Neural progenitor cell (in vitro differentiated cells): ENCODE measurements around the gene MOV10L1. TPM values are rescaled to one million over a fixed set of nuclear protein-coding genes. Genes with fewer than 3 reads are reported as not detected.

Experiments
- DNase-seq: peaks from one replicate; pipeline ENCODE4 v3.0.0-alpha.2; 2016; ENCODE audit warnings: low spot score
- H2AFZ ChIP-seq: fragments of 200-600 bp; sonication (generic); replicated peaks from 2 replicates; pipeline ENCODE4 v1.6.1; 2016; ENCODE audit warnings: antibody characterized with exemption
- H3F3A ChIP-seq: fragments of 200-600 bp; sonication (generic); 2 replicates; pipeline ENCODE4 v1.6.1; 2016; ENCODE audit warnings: antibody characterized with exemption, low read depth
- H3K27ac ChIP-seq: fragments of 200-600 bp; sonication (generic); 2 replicates; pipeline ENCODE4 v1.5.1; 2016; ENCODE audit warnings: mild to moderate bottlenecking
- H3K27me3 ChIP-seq: fragments of 200-600 bp; sonication (generic); 2 replicates; pipeline ENCODE4 v1.6.1; 2016; ENCODE audit warnings: mild to moderate bottlenecking, moderate library complexity
- H3K36me3 ChIP-seq: fragments of 200-600 bp; sonication (generic); 2 replicates; pipeline ENCODE4 v1.5.1; 2016
- H3K4me1 ChIP-seq: fragments of 200-600 bp; sonication (generic); 2 replicates; pipeline ENCODE4 v1.6.1; 2016; ENCODE audit warnings: mixed run types
- H3K4me2 ChIP-seq: fragments of 200-600 bp; sonication (generic); 2 replicates; pipeline ENCODE4 v1.6.1; 2016
- H3K4me3 ChIP-seq: fragments of 200-600 bp; sonication (generic); 2 replicates; pipeline ENCODE4 v1.5.1; 2016
- H3K79me2 ChIP-seq: fragments of 200-600 bp; sonication (generic); 2 replicates; pipeline ENCODE4 v1.6.1; 2016; ENCODE audit warnings: low read depth
- H3K9ac ChIP-seq: fragments of 200-600 bp; sonication (generic); 2 replicates; pipeline ENCODE4 v1.6.1; 2016
- H3K9me3 ChIP-seq: fragments of 200-600 bp; sonication (generic); 2 replicates; pipeline ENCODE4 v1.5.1; 2016; ENCODE audit warnings: low read depth
- H4K20me1 ChIP-seq: fragments of 200-600 bp; sonication (generic); 2 replicates; pipeline ENCODE4 v1.6.1; 2016; ENCODE audit warnings: low read depth
- H3K27ac Mint-ChIP-seq: 3 replicates; pipeline ENCODE4 v1.8.0; 2021; ENCODE audit warnings: mixed read lengths
- H3K27me3 Mint-ChIP-seq: 2 replicates; pipeline ENCODE4 v1.8.0; 2022; ENCODE audit warnings: low read depth, mild to moderate bottlenecking, inconsistent platforms, moderate library complexity, mixed read lengths; ENCODE audit not compliant: insufficient read depth
- H3K36me3 Mint-ChIP-seq: 3 replicates; pipeline ENCODE4 v1.8.0; 2021; ENCODE audit warnings: mixed read lengths
- H3K4me1 Mint-ChIP-seq: 3 replicates; pipeline ENCODE4 v1.8.0; 2021; ENCODE audit warnings: mixed read lengths
- H3K4me3 Mint-ChIP-seq: 3 replicates; pipeline ENCODE4 v1.8.0; 2021; ENCODE audit warnings: mild to moderate bottlenecking, moderate library complexity, mixed read lengths
- H3K9me3 Mint-ChIP-seq: 3 replicates; pipeline ENCODE4 v1.8.0; 2020; ENCODE audit warnings: mixed read lengths
- EZH2 ChIP-seq: fragments of 200-600 bp; sonication (generic); IDR thresholded peaks from 2 replicates; pipeline ENCODE4 v1.6.1; 2017; ENCODE audit warnings: antibody characterized with exemption, mild to moderate bottlenecking, moderate library complexity
- EZH2phosphoT487 ChIP-seq: fragments of 200-600 bp; sonication (generic); IDR thresholded peaks from 2 replicates; pipeline ENCODE4 v1.6.1; 2017; ENCODE audit warnings: antibody characterized with exemption
- total RNA-seq: library from RNA; depleted of rRNA; stranded (reverse); fragments of >200 nt; gene quantifications from 2 replicates; pipeline ENCODE4 v1.2.3, GENCODE V29; 2015; ENCODE audit warnings: low replicate concordance
- TF ChIP-seq, protein P1 (sequence below): fragments of 200-600 bp; sonication (generic); IDR thresholded peaks from 2 replicates; pipeline ENCODE4 v1.5.1; 2017; ENCODE audit warnings: antibody characterized with exemption, mild to moderate bottlenecking

MOV10L1 gene
- total RNA-seq, 1 donor from 2014 or later: not detected

DNA sequence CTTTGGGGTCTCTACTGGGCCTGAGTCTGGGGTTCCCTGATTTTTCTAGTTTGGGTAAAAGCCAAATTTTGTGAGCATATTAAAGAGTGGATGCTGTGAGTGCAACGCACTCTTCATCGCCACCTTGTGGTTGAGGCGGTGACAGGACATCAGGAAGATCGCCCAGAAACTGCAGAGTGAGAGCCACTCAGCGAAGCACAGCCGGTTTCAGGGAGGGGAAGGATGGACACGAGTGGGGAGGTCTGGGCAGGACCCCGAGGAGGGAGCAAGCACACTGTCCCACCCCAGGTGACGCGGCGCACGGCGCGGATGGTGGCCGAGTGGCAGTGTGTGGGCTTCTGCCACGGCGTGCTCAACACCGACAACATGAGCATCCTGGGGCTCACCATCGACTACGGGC, 120.1 kb downstream of the MOV10L1 start:
- Histone ChIP-seq H3K4me1 (no peaks in the 10 kb centered on the region), H3K9me3 (no peaks in the 10 kb centered on the region), H3K4me3 (no peak overlapping the region), H3K27ac (no peak overlapping the region), H2AFZ (no peak overlapping the region), H4K20me1 (peaks cover 27% of the 10 kb centered on the region), H3K27me3 (no peaks in the 10 kb centered on the region), H3K79me2 (peaks cover 13% of the 10 kb centered on the region), H3K36me3 (no peaks in the 10 kb centered on the region), H3K4me2 (no peak overlapping the region), H3F3A (peaks cover 4% of the 10 kb centered on the region), H3K9ac (no peak overlapping the region)
- Mint-ChIP-seq H3K4me1 (peaks cover 7% of the 10 kb centered on the region), H3K4me3 (peak overlapping the region; percentile 12), H3K27ac (peak overlapping the region; percentile 50), H3K27me3 (peaks cover 2% of the 10 kb centered on the region), H3K9me3 (no peaks in the 10 kb centered on the region), H3K36me3 (peaks cover 30% of the 10 kb centered on the region)
- TF ChIP-seq, protein P1, sequence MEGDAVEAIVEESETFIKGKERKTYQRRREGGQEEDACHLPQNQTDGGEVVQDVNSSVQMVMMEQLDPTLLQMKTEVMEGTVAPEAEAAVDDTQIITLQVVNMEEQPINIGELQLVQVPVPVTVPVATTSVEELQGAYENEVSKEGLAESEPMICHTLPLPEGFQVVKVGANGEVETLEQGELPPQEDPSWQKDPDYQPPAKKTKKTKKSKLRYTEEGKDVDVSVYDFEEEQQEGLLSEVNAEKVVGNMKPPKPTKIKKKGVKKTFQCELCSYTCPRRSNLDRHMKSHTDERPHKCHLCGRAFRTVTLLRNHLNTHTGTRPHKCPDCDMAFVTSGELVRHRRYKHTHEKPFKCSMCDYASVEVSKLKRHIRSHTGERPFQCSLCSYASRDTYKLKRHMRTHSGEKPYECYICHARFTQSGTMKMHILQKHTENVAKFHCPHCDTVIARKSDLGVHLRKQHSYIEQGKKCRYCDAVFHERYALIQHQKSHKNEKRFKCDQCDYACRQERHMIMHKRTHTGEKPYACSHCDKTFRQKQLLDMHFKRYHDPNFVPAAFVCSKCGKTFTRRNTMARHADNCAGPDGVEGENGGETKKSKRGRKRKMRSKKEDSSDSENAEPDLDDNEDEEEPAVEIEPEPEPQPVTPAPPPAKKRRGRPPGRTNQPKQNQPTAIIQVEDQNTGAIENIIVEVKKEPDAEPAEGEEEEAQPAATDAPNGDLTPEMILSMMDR: peak; percentile 82
- TF ChIP-seq EZH2: no peak
- peak; percentile 65 for DNase-seq

DNA sequence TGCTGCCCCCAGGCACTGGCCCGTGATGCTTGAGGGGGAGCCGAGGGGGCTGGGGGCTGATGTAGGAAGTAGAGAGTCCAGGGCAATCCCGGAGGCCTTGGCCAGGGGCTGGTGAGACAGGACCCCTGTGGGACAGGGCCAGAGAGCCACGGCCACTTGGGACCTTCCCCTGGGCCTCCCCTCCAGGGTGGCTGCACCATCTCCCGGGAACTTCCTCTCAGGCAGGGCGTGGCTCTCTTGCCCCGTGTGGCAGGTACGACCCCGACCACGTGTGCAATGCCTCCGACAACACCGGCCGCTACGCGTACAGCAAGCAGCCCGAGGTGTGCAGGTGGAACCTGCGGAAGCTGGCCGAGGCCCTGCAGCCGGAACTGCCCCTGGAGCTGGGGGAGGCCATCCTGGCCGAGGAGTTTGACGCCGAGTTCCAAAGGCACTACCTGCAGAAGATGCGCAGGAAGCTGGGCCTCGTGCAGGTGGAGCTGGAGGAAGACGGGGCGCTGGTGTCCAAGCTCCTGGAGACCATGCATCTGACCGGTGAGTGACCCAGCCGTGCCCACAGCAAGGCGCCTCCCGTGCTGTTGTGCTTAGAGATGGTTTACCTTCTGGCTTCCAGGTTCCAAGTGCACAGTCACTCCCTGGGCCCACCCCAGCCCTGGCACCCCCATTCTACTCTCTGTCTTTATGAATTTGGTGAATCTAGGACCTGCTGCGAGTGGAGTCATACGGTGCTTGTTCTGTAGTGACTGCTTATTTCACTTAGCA, 120.8 kb downstream of the MOV10L1 start:
- peaks cover 4% of the 10 kb centered on the region for H3K27me3 Mint-ChIP-seq
- Histone ChIP-seq H2AFZ (no peak overlapping the region), H3K36me3 (no peaks in the 10 kb centered on the region), H4K20me1 (peaks cover 24% of the 10 kb centered on the region), H3K4me3 (no peak overlapping the region), H3K9me3 (no peaks in the 10 kb centered on the region), H3K27me3 (no peaks in the 10 kb centered on the region), H3K4me2 (no peak overlapping the region), H3K4me1 (no peaks in the 10 kb centered on the region), H3F3A (peaks cover 4% of the 10 kb centered on the region), H3K79me2 (peaks cover 13% of the 10 kb centered on the region), H3K27ac (no peak overlapping the region), H3K9ac (no peak overlapping the region)
- peaks cover 27% of the 10 kb centered on the region for H3K36me3 Mint-ChIP-seq
- H3K27ac Mint-ChIP-seq: peak overlapping the region; percentile 28
- H3K4me1 Mint-ChIP-seq: peaks cover 7% of the 10 kb centered on the region
- no peak for DNase-seq
- TF ChIP-seq EZH2phosphoT487 (no peak), EZH2 (no peak)
- TF ChIP-seq, protein P1: no peak
- H3K9me3 Mint-ChIP-seq: no peaks in the 10 kb centered on the region
- no peak overlapping the region for H3K4me3 Mint-ChIP-seq

GRCh38 chr22:50211147-50211546, 121.3 kb downstream of the MOV10L1 start:
- Histone ChIP-seq H3K9ac (no peak overlapping the region), H3K4me3 (no peak overlapping the region), H3K79me2 (peaks cover 13% of the 10 kb centered on the region), H3K27ac (no peak overlapping the region), H3K4me1 (no peaks in the 10 kb centered on the region), H3K27me3 (no peaks in the 10 kb centered on the region), H3K36me3 (no peaks in the 10 kb centered on the region), H4K20me1 (peaks cover 20% of the 10 kb centered on the region), H3K4me2 (no peak overlapping the region), H2AFZ (no peak overlapping the region), H3F3A (peaks cover 4% of the 10 kb centered on the region), H3K9me3 (no peaks in the 10 kb centered on the region)
- no peak for DNase-seq
- H3K27me3 Mint-ChIP-seq: peaks cover 4% of the 10 kb centered on the region
- peaks cover 7% of the 10 kb centered on the region for H3K4me1 Mint-ChIP-seq
- H3K36me3 Mint-ChIP-seq: peaks cover 30% of the 10 kb centered on the region
- no peaks in the 10 kb centered on the region for H3K9me3 Mint-ChIP-seq
- TF ChIP-seq, protein P1: no peak
- TF ChIP-seq EZH2: no peak
- TF ChIP-seq EZH2phosphoT487: no peak
- H3K27ac Mint-ChIP-seq: peak overlapping the region; percentile 28
- no peak overlapping the region for H3K4me3 Mint-ChIP-seq

Other genes with a start within 250 kb of the MOV10L1 start
- gene ZBED4, start 236.2 kb upstream of the MOV10L1 start, total RNA-seq: 23.1 and 29.3 TPM in 2 replicates
- gene ALG12, start 171.6 kb upstream of the MOV10L1 start, total RNA-seq: 4.9 and 14.2 TPM in 2 replicates
- 12.2 and 22.6 TPM in 2 replicates for gene CRELD2, start 171.4 kb upstream of the MOV10L1 start, total RNA-seq
- gene PIM3, start 129.2 kb upstream of the MOV10L1 start, total RNA-seq: 15.1 and 37.2 TPM in 2 replicates
- 0.15 TPM in 1 of 2 replicates, not detected in the other for gene IL17REL, start 77.2 kb upstream of the MOV10L1 start, total RNA-seq
- gene TTLL8, start 31.7 kb upstream of the MOV10L1 start, total RNA-seq: not detected in 2 replicates
- gene MLC1, start 4.6 kb upstream of the MOV10L1 start, total RNA-seq: not detected in 2 replicates
- 0.88 and 1.9 TPM in 2 replicates for gene PANX2, start 80.7 kb downstream of the MOV10L1 start, total RNA-seq
- gene TRABD, start 95.9 kb downstream of the MOV10L1 start, total RNA-seq: 15.4 and 37.4 TPM in 2 replicates
- 7.6 and 20.8 TPM in 2 replicates for gene SELENOO, start 111.0 kb downstream of the MOV10L1 start, total RNA-seq
- gene TUBGCP6, start 155.0 kb downstream of the MOV10L1 start, total RNA-seq: 16.9 and 44.6 TPM in 2 replicates
- 5.4 and 27.6 TPM in 2 replicates for gene HDAC10, start 161.3 kb downstream of the MOV10L1 start, total RNA-seq
- 18.7 and 28.4 TPM in 2 replicates for gene MAPK12, start 171.7 kb downstream of the MOV10L1 start, total RNA-seq
- 0.37 TPM in 1 of 2 replicates, not detected in the other for gene MAPK11, start 180.4 kb downstream of the MOV10L1 start, total RNA-seq
- gene PLXNB2, start 217.6 kb downstream of the MOV10L1 start, total RNA-seq: 32.4 and 94.1 TPM in 2 replicates
- 1.0 and 7.8 TPM in 2 replicates for gene DENND6B, start 237.0 kb downstream of the MOV10L1 start, total RNA-seq